ENCODE measurements around the gene KIF5A.

DNA sequence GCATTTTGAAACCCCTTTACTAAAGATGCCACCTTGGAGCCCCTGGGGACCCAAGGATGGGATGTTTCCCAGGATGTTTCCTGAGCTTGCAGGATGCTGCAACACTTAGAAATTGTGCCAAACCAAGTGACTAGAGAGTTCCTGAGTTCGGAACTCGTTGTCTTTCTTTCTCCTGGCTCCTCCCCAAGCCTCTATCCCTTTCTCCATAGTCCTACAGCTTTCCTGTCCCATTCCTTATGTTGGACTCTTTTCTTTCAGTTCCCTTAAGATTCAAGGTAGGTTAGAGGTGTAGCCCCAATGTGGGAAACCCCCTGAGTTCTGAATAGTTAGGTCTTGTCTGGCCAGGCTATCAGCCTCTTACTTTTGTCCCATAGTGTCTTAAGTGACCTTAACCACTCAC lies 1.4 kb upstream of the KIF5A start:
- TF ChIP-seq EZH2phosphoT487 (IDR thresholded peaks at IDR 0.05) (no peak), EZH2 (IDR thresholded peaks at IDR 0.05) (no peak)
- TF ChIP-seq, protein P1, sequence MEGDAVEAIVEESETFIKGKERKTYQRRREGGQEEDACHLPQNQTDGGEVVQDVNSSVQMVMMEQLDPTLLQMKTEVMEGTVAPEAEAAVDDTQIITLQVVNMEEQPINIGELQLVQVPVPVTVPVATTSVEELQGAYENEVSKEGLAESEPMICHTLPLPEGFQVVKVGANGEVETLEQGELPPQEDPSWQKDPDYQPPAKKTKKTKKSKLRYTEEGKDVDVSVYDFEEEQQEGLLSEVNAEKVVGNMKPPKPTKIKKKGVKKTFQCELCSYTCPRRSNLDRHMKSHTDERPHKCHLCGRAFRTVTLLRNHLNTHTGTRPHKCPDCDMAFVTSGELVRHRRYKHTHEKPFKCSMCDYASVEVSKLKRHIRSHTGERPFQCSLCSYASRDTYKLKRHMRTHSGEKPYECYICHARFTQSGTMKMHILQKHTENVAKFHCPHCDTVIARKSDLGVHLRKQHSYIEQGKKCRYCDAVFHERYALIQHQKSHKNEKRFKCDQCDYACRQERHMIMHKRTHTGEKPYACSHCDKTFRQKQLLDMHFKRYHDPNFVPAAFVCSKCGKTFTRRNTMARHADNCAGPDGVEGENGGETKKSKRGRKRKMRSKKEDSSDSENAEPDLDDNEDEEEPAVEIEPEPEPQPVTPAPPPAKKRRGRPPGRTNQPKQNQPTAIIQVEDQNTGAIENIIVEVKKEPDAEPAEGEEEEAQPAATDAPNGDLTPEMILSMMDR (IDR thresholded peaks at IDR 0.05): no peak

All from neural progenitor cell (in vitro differentiated cells).